Right atrium auricular region (tissue), 2 donors: ENCODE results near the gene SAMD1. TPM values are rescaled to one million over a fixed set of nuclear protein-coding genes. Genes with fewer than 3 reads are reported as not detected.
A peak's percentile ranks its signal among the peaks of the same experiment; 100 is the strongest.

Experiments used
- DNase-seq: peaks from one replicate; pipeline ENCODE4 v3.0.0-alpha.2; 2019; ENCODE audit warnings: low spot score
- H3K27ac ChIP-seq, 2 donors: fragments of 200-600 bp; sonication (generic); 1 replicate in 1 of 2; 2 replicates in 1 of 2; pipeline ENCODE4 v1.5.1; 2016 to 2019
- H3K27me3 ChIP-seq, 2 donors: fragments of 200-600 bp; sonication (generic); one replicate each; pipeline versions ENCODE4 v1.5.1 to v1.6.0; 2017 to 2019
- H3K36me3 ChIP-seq: fragments of 200-600 bp; sonication (generic); one replicate; pipeline ENCODE4 v1.5.1; 2016
- H3K4me1 ChIP-seq, 2 donors: fragments of 200-600 bp; sonication (generic); one replicate each; pipeline versions ENCODE4 v1.5.1 to v1.6.0; 2017 to 2019
- H3K4me3 ChIP-seq, 2 donors: fragments of 200-600 bp; sonication (generic); 1 replicate in 1 of 2; 2 replicates in 1 of 2; pipeline ENCODE4 v1.5.1; 2017 to 2019; ENCODE audit warnings: mild to moderate bottlenecking in 1 of 2, moderate library complexity in 1 of 2
- H3K9me3 ChIP-seq, 2 donors: fragments of 200-600 bp; sonication (generic); one replicate each; pipeline ENCODE4 v1.5.1; 2019
- total RNA-seq, 2 donors: library from RNA; depleted of rRNA; stranded (reverse); fragments of >200 nt; gene quantifications; one replicate each; pipeline ENCODE4 v1.1.0, GENCODE V29; 2016
- TF ChIP-seq, protein P1 (sequence below), 2 donors: fragments of 200-600 bp; sonication (generic); IDR thresholded peaks; one replicate each; pipeline ENCODE4 v1.5.1; 2019; ENCODE audit warnings: antibody characterized with exemption in 2 of 2

Gene SAMD1
- total RNA-seq: 10 to 100 TPM; 20.2 to 38.2 TPM

DNA sequence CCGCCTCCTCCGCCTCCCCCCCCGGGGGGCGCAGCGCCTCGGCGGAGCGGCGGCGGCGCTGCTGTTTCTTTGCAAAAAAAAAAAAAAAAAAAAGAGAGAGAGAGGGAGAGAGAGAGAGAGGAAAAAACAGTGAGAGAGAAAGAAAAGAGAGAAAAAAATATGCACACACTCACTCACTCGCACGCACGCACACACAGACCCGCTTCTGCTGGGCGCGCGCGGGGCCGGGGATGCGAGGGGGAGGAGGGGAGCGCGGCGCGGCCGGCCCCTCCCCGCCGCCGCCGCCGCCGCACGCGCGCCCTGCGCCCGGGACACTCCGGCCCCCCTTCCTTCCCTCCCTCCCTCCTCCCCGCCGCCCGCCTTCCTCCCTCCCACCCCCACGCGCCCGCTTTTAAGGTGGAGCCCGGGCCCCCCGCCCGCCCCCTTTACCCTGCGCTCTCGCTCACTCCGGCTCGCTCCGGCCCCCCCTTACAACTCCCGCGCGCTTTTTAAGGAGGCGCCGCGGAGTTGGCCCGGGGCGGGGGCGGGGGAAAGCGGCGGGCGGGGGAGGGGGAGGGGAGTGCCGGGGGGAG lies at the start of gene SAMD1:
TSS of gene SAMD1 (minus strand) at position 243 of the 572 bp plus-strand sequence.
- peak; percentile 91 for DNase-seq
- Histone ChIP-seq H3K27me3 (no peaks in the 10 kb centered on the region), H3K9me3 (peaks cover 4 to 13% of the 10 kb centered on the region in 2 donors), H3K4me1 (peaks cover 0 to 15% of the 10 kb centered on the region in 2 donors), H3K36me3 (peaks cover 8% of the 10 kb centered on the region), H3K4me3 (peak within 1 kb of the TSS; percentile 70 to 76), H3K27ac (peak within 1 kb of the TSS; percentile 92 to 98)
- TF ChIP-seq, protein P1, sequence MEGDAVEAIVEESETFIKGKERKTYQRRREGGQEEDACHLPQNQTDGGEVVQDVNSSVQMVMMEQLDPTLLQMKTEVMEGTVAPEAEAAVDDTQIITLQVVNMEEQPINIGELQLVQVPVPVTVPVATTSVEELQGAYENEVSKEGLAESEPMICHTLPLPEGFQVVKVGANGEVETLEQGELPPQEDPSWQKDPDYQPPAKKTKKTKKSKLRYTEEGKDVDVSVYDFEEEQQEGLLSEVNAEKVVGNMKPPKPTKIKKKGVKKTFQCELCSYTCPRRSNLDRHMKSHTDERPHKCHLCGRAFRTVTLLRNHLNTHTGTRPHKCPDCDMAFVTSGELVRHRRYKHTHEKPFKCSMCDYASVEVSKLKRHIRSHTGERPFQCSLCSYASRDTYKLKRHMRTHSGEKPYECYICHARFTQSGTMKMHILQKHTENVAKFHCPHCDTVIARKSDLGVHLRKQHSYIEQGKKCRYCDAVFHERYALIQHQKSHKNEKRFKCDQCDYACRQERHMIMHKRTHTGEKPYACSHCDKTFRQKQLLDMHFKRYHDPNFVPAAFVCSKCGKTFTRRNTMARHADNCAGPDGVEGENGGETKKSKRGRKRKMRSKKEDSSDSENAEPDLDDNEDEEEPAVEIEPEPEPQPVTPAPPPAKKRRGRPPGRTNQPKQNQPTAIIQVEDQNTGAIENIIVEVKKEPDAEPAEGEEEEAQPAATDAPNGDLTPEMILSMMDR (IDR thresholded peaks at IDR 0.05): no peak

DNA sequence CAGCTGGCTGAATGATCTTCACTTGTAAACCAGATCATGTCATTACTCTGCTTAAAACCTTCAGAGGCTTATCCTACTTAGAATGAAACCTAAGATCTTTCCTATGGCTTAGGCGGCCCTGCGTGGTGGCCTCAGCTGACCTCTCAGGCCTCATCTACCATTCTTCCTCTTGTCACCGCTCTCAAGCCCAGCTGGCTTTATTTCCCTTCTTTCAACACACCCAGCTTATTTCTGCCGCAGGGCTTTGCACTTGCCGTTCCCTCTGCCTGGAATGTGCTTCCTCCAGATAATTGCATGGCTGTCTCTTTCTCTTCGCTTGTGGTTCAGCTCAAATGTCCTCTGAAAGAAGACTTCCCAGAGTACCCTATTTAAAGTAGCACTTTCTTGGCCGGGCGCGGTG lies 49.4 kb upstream of the SAMD1 start:
- Histone ChIP-seq H3K9me3 (no peaks in the 10 kb centered on the region), H3K27ac (no peak overlapping the region), H3K36me3 (no peaks in the 10 kb centered on the region), H3K4me3 (no peak overlapping the region), H3K27me3 (no peaks in the 10 kb centered on the region), H3K4me1 (peaks cover 0 to 29% of the 10 kb centered on the region in 2 donors)
- TF ChIP-seq, protein P1 (IDR thresholded peaks at IDR 0.05): no peak
- no peak for DNase-seq

DNA sequence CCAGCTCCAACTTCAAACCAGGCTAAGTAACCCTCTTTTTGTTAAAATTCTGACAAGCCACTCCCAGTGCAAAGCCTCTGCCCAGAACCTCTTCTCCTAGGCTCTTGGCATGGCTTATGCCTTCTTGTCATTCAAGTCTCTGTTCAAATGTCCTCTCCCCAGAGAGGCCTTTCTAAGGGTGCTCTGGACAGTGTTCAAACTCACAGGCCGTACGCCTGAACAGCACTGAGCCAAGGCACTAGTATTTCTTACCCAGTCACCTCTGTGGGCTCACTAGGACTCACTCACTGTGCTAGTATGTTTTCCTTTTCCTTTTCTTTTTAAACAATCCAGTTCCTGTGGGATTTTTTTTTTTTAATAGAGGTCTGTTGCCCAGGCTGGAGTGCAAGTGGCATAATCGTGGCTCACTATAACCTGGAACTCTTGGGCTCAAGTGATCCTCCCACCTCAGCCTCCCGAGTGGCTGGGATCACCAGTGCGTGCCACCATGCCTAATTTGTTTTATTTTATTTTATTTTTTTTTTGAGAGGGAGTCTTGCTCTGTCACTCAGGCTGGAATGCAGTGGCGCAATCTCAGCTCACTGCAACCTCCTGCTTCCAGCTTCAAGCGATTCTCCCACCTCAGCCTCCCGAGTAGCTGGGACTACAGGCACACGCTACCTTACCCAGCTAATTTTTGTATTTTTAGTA lies 48.2 kb upstream of the SAMD1 start:
- TF ChIP-seq, protein P1 (IDR thresholded peaks at IDR 0.05): no peak
- no peaks in the 10 kb centered on the region for H3K36me3 ChIP-seq
- no peaks in the 10 kb centered on the region for H3K27me3 ChIP-seq
- no peaks in the 10 kb centered on the region for H3K9me3 ChIP-seq
- H3K4me3 ChIP-seq: no peak overlapping the region
- peaks cover 0 to 29% of the 10 kb centered on the region in 2 donors for H3K4me1 ChIP-seq
- DNase-seq: no peak
- H3K27ac ChIP-seq: peak overlapping the region; percentile 90 to 95

DNA sequence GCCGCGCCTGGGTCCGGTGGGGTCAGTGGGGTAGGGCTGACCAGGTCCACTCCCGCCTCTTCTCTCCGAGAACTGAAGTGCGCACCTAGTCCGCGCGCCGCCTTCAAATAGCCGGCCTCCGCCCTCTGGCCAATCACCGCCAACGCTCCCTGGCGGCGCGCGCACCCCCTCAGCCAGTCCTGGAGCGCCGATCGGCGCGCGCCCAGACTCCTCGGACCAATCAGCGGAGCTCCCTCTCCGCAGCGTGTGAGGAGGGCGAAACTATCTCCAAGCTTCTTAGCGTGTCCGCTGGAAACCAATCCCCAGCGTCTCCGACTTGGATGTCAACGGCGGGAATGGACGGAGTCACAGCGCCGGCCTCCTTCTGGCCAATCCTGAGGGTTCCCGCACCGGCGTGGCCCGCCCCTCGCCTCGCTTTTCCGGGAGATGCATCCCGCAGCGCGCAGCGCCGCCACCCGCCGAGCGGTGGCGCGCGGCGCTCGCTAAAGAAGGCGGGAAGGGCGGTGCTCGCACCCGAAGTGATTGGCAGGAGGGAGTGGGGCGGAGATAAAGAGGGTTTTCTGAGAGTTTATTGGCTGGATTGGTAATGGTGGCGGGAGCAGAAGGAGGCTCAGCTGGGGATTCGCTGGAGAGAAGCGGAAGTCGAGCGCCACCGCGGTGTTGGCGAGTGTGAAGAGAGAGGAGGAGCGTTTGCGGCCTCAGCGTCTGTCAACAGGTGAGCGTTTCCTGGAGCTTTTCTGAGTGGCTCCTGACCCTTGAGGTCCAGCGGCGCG lies 46.1 kb upstream of the SAMD1 start, which contains the start of gene ASF1B:
TSS of gene ASF1B (minus strand) at position 81 of the 773 bp plus-strand sequence. CDS start 133 bp downstream, outside the sequence.
- H3K4me3 ChIP-seq: peak within 1 kb of the TSS; percentile 72 to 73
- peaks cover 0 to 29% of the 10 kb centered on the region in 2 donors for H3K4me1 ChIP-seq
- peak; percentile 100 for DNase-seq
- TF ChIP-seq, protein P1 (IDR thresholded peaks at IDR 0.05): peak; percentile 75 to 87
- peak within 1 kb of the TSS; percentile 90 to 95 for H3K27ac ChIP-seq
- no peaks in the 10 kb centered on the region for H3K27me3 ChIP-seq
- no peaks in the 10 kb centered on the region for H3K9me3 ChIP-seq
- H3K36me3 ChIP-seq: no peaks in the 10 kb centered on the region

DNA sequence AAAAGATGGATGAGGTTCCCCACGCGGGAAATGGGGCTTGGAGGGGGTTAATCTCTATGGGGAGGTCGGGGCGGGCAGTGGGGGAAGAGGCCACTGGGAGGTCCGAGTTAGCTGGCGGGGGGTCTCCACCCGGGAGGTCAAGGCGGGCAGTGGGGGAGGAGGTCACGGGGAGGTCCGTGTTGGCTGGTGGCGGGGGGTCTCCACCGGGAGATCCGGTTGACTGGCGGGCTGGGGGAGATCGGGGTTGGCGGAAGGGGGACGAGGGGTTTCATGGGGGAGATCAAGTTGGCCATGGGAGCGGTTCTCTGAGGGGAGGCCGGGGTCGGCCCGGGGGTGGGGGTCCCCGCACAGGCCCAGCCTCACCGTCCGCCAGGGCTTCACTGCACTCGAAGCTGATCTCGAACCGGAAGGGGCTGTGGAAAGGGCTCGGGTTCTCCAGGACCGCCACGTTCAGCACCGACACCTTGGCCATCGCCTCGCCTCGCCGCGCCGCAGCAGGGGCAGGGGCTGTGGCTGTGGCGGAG lies 45.5 kb upstream of the SAMD1 start:
- Histone ChIP-seq H3K4me1 (peaks cover 0 to 29% of the 10 kb centered on the region in 2 donors), H3K36me3 (no peaks in the 10 kb centered on the region), H3K27ac (peak overlapping the region in 1 of 2 donors; percentile 66), H3K27me3 (no peaks in the 10 kb centered on the region), H3K4me3 (peak overlapping the region; percentile 39 to 66), H3K9me3 (no peaks in the 10 kb centered on the region)
- no peak for DNase-seq
- TF ChIP-seq, protein P1 (IDR thresholded peaks at IDR 0.05): no peak
